Omental fat pad (tissue), 4 donors: ENCODE results near the gene ERCC6L. TPM values are rescaled to one million over a fixed set of nuclear protein-coding genes. Genes with fewer than 3 reads are reported as not detected.

Experiments
- ATAC-seq: fragments of 150-250 bp; one replicate; pipeline ENCODE4 v1.9.1; 2016; ENCODE audit warnings: mild to moderate bottlenecking, moderate library complexity; ENCODE audit not compliant: low FRiP score
- DNase-seq: peaks from one replicate; pipeline ENCODE4 v3.0.0-alpha.2; 2019; ENCODE audit warnings: low spot score
- CTCF ChIP-seq, 3 donors: fragments of 450-650 bp; IDR thresholded peaks; one replicate each; pipeline ENCODE4 v1.5.1; 2016 to 2017; ENCODE audit warnings: antibody characterized with exemption in 3 of 3, mild to moderate bottlenecking in 3 of 3, moderate library complexity in 2 of 3
- total RNA-seq, 4 donors: library from RNA; depleted of rRNA; stranded (reverse); fragments of >200 nt; gene quantifications; one replicate each; pipeline ENCODE4 v1.1.0, GENCODE V29; 2016

The ERCC6L gene
- total RNA-seq, 4 donors from 2014 or later = 0.12 to 0.19 (median 0.13) TPM; not detected in 1

DNA sequence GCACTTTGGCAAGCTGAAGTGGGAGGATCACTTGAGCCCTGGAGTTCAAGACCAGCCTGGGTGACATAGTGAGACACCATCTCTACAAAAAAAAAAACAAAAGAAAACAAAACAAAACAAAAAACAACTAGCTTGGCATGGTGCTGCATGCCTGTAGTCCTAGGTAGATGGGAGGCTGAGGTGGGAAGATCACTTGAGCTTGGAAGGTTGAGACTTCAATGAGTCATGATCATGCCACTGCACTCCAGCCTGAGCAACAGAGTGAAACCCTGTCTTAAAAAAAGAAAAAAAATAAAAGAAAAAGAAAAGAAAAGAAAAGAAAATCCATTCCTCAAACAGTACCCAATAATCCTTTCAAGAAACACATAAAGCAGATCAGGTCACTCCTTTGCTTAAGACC, 14.9 kb upstream of the ERCC6L start:
- ATAC-seq (no peak), DNase-seq (no peak)
- TF ChIP-seq CTCF (IDR thresholded peaks at IDR 0.05) = no peak

GRCh38 chrX:72247206-72247942, 8.5 kb upstream of the ERCC6L start:
- no peak for ATAC-seq
- no peak for TF ChIP-seq CTCF (IDR thresholded peaks at IDR 0.05)
- no peak for DNase-seq

DNA sequence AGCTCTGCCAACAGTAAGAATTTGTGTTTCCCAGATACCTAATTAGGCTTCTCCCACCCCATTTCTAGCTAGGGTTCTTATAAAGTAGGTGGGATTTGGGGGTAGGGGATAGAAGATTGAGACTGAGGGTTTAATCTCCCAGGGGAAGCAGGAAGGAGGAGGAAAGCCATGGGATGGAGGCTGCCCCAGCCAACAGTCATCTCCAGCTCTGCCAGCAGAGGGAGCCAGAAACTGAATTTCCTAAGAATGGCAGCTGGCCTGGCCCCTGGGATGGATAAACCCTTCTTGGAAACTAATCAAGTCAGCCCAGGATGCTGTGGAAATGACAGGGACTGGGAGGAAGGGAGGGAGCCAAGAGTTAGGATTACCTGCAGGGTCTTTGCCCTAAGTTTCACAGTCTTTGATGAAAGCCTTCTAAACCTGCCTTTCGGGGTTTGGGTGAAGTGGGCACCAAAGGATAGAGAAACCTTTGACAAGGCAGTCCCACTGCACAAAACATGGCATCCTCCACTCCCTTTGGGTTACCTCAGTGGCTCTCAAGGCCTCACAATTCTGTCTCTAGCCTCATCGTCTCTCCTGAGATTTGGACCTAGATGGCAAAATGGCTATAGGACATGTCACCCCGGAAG, 6.7 kb upstream of the ERCC6L start:
- peak; percentile 29 for DNase-seq
- no peak for TF ChIP-seq CTCF (IDR thresholded peaks at IDR 0.05)
- ATAC-seq = peak; percentile 70

DNA sequence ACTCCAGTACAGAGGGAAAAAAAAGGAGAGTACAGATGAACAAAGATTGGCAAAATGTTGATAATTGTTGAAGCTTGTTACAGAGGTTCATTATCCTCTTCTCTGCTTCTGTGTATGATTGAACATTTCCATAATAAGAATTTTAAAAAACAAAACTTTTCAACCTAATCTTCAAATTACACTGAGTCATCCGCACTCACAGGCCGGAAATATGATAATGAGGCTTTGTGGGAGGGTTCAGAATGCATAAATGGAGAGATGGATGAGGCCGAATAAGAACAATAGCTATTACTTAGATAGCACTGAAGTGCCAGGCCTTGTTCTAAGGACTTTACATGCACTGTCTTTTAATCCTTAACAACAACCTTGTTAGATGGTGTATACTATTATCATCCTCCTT, 4.6 kb upstream of the ERCC6L start:
- no peak for TF ChIP-seq CTCF (IDR thresholded peaks at IDR 0.05)
- ATAC-seq = no peak

DNA sequence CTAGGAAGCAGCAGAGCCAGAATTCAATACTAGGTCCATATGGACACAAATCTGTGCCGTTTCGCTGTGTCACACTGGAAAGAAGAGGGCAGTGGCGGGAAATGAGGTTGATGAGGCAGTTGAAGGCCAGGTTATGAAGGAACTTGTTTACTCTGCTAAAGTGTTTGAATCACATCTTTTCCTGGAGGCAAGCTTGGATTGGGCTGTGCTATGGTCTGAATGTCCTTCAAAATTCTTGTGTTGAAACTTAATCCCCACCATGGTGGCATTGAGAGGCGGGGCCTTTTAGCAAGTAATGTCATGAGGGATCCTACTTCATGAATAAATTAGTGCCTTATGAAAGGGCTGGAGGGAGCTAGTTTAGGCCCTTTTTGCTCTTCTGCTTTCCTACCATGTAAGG, 2.1 kb upstream of the ERCC6L start:
- DNase-seq (no peak), ATAC-seq (no peak)
- TF ChIP-seq CTCF (IDR thresholded peaks at IDR 0.05) = no peak

More for the DNA sequence above, 4.6 kb upstream of the ERCC6L start:
- no peak for DNase-seq

DNA sequence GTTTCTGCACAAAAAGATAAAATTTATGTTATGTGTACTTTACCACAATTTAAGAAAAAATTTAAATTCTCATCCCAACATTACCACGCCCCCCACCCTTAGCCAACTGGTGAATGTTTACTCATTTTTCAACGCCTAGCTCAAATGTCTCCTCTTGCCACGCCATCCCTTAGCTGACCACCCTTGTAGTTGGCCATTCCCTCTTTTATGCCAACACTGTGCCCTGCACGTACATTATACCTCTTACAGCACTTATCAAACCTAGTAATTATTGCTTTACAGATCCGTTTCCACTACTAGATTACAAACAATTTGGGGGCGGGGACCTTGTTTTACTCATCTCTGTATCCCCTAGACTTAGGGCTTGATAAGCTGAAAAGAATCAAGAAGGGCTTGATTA, 644 bp downstream of the ERCC6L start:
- TF ChIP-seq CTCF (IDR thresholded peaks at IDR 0.05) = no peak
- ATAC-seq (no peak), DNase-seq (no peak)

DNA sequence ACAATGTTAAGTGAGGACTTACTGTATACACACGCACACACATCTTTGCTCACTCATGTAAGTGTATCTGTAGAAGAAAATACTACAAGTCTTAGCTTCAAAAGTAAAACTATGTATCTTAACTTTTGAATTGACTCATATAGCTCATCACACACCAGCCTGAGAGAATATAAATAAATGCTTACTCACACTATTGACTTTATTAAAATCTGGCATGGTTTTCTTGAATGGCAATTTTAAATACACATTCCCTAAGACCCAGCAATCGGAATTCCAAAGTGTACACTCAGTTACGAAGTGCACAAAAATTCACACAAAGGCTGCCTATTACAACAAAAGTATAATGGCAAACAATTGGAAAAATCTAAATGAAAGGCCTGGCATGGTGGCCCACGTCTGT, 2.0 kb downstream of the ERCC6L start:
- DNase-seq (no peak), ATAC-seq (no peak)
- TF ChIP-seq CTCF (IDR thresholded peaks at IDR 0.05) = no peak
